Measurements from ENCODE around the gene AGBL5. TPM values are rescaled to one million over a fixed set of nuclear protein-coding genes. Genes with fewer than 3 reads are reported as not detected.

Gene AGBL5
- total and polyA plus RNA-seq, 4 donors, result 8.6 to 22.3 (median 14.4) TPM

DNA sequence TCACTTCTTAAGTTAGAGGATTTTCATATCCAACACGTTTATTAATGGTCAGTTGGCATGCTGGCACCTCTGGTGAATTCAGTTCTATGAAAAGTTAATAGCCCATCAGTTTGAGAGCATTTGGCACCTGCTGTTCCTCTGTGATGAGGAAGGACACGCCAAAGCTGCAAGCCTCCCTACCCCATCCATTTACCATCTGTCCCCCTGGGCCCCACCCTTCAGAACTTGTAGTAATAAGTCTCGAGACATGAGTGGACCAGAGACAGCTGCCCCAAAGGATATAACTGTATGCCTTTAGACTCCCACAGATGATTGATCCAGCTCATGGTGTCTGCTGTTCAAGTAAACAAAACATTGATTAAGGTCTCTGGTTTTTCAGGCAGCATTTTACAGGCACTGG lies 13.7 kb downstream of the AGBL5 start:
- peaks cover 9 to 40% (median 28%) of the 10 kb centered on the region in 4 donors for H3K36me3 ChIP-seq (ENCODE audit: control insufficient read depth in 4 of 4, insufficient read depth in 4 of 4, low read length in 4 of 4)
- H3K9me3 ChIP-seq (ENCODE audit: control insufficient read depth in 4 of 4, insufficient read depth in 3 of 4, low read length in 3 of 4), result no peaks in the 10 kb centered on the region
- peaks cover 0 to 14% (median 5%) of the 10 kb centered on the region in 5 donors for H3K4me1 ChIP-seq (ENCODE audit: control insufficient read depth in 5 of 5, insufficient read depth in 5 of 5, low read length in 5 of 5)
- TF ChIP-seq, protein P1, sequence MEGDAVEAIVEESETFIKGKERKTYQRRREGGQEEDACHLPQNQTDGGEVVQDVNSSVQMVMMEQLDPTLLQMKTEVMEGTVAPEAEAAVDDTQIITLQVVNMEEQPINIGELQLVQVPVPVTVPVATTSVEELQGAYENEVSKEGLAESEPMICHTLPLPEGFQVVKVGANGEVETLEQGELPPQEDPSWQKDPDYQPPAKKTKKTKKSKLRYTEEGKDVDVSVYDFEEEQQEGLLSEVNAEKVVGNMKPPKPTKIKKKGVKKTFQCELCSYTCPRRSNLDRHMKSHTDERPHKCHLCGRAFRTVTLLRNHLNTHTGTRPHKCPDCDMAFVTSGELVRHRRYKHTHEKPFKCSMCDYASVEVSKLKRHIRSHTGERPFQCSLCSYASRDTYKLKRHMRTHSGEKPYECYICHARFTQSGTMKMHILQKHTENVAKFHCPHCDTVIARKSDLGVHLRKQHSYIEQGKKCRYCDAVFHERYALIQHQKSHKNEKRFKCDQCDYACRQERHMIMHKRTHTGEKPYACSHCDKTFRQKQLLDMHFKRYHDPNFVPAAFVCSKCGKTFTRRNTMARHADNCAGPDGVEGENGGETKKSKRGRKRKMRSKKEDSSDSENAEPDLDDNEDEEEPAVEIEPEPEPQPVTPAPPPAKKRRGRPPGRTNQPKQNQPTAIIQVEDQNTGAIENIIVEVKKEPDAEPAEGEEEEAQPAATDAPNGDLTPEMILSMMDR (IDR thresholded peaks at IDR 0.05; ENCODE audit: control extremely low read depth, extremely low read depth), result no peak
- no peaks in the 10 kb centered on the region for H3K27me3 ChIP-seq (ENCODE audit: control insufficient read depth in 3 of 3, insufficient read depth in 3 of 3, low read length in 2 of 3)
- WGBS, 2 donors, result 87 to 91% methylated on average over 3 of the region's 3 CpGs
- H3K9ac ChIP-seq (ENCODE audit: insufficient read depth in 1 of 2, low read length in 2 of 2), result no peak overlapping the region
- H3K27ac ChIP-seq (ENCODE audit: low read depth in 1 of 2, low read length in 1 of 2), result no peak overlapping the region
- H3K4me3 ChIP-seq, result no peak overlapping the region
- ATAC-seq (ENCODE audit: insufficient read depth, low FRiP score) (no peak), DNase-seq (no peak)

DNA sequence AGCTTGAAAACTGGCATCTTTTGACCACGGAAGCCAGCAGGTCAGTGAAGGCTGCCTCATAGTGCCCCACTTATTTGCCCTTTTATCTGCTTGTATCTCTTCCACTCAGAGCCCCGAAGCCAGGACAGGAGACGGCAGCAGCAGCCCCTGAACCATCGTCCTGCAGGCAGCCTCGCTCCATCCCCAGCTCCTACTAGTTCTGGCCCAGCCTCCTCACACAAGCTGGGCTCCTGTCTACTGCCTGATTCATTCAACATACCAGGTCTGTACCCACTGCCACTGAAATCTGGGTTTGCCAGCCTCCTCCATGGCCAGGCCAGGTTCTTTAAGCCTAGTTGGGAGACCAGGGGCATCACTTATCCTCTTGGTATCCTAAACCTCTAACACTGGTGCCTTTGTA lies 15.9 kb downstream of the AGBL5 start:
- DNase-seq (no peak), ATAC-seq (ENCODE audit: insufficient read depth, low FRiP score) (no peak)
- Histone ChIP-seq H3K9me3 (ENCODE audit: control insufficient read depth in 4 of 4, insufficient read depth in 3 of 4, low read length in 3 of 4) (no peaks in the 10 kb centered on the region), H3K27me3 (ENCODE audit: control insufficient read depth in 3 of 3, insufficient read depth in 3 of 3, low read length in 2 of 3) (no peaks in the 10 kb centered on the region), H3K4me1 (ENCODE audit: control insufficient read depth in 5 of 5, insufficient read depth in 5 of 5, low read length in 5 of 5) (peaks cover 3 to 21% (median 14%) of the 10 kb centered on the region in 5 donors), H3K9ac (ENCODE audit: insufficient read depth in 1 of 2, low read length in 2 of 2) (no peak overlapping the region), H3K4me3 (no peak overlapping the region), H3K27ac (ENCODE audit: low read depth in 1 of 2, low read length in 1 of 2) (no peak overlapping the region), H3K36me3 (ENCODE audit: control insufficient read depth in 4 of 4, insufficient read depth in 4 of 4, low read length in 4 of 4) (peaks cover 9 to 37% (median 26%) of the 10 kb centered on the region in 4 donors)
- WGBS, 2 donors, result 92 to 94% methylated on average over 5 of the region's 5 CpGs
- TF ChIP-seq, protein P1 (IDR thresholded peaks at IDR 0.05; ENCODE audit: control extremely low read depth, extremely low read depth), result no peak

DNA sequence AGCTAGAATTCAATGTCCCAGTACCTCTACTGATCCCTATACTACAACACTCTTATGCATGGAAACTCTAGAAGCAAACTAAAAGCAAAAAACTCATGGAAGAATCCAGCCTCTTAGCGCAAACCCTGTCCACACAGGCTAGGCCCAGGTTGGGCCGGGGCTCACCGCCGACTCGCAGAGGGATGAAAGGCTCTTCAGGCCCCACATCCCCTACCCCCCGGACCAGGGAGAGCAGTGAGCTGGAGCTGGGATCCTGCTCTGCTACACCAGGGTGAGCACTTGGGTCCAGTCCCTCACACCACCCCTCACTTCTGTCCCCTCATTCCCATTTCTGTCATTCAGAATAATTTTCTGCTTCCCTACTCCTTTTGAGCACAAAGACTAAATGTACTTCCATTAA lies 18.0 kb downstream of the AGBL5 start:
- 94 to 98% methylated on average over 6 of the region's 6 CpGs for WGBS, 2 donors
- peaks cover 9 to 42% (median 22%) of the 10 kb centered on the region in 5 donors for H3K4me1 ChIP-seq (ENCODE audit: control insufficient read depth in 5 of 5, insufficient read depth in 5 of 5, low read length in 5 of 5)
- no peak for ATAC-seq (ENCODE audit: insufficient read depth, low FRiP score)
- peaks cover 7 to 37% (median 26%) of the 10 kb centered on the region in 4 donors for H3K36me3 ChIP-seq (ENCODE audit: control insufficient read depth in 4 of 4, insufficient read depth in 4 of 4, low read length in 4 of 4)
- H3K4me3 ChIP-seq, result no peak overlapping the region
- TF ChIP-seq, protein P1 (IDR thresholded peaks at IDR 0.05; ENCODE audit: control extremely low read depth, extremely low read depth), result no peak
- H3K9me3 ChIP-seq (ENCODE audit: control insufficient read depth in 4 of 4, insufficient read depth in 3 of 4, low read length in 3 of 4), result no peaks in the 10 kb centered on the region
- H3K9ac ChIP-seq (ENCODE audit: insufficient read depth in 1 of 2, low read length in 2 of 2), result no peak overlapping the region
- no peaks in the 10 kb centered on the region for H3K27me3 ChIP-seq (ENCODE audit: control insufficient read depth in 3 of 3, insufficient read depth in 3 of 3, low read length in 2 of 3)
- no peak for DNase-seq
- H3K27ac ChIP-seq (ENCODE audit: low read depth in 1 of 2, low read length in 1 of 2), result no peak overlapping the region
